GM18520 (cell line): ENCODE data around the gene NMNAT1.
"Not testable (repeated sequence)": the region's sequence is repeated elsewhere in the genome, so short reads cannot be mapped to it uniquely, and the experiment has no call there.

Source experiments
- ATAC-seq: cut with Tn5 transposase; IDR thresholded peaks from one replicate; pipeline ENCODE4 v1.9.1; 2021; ENCODE audit not compliant: unreplicated experiment

Gene NMNAT1

GRCh38 chr1:9942939-9943788 lies at the start of gene NMNAT1, which contains the start of gene LZIC:
NMNAT1 (plus strand) TSS chr1:9943475; CDS start chr1:9972074, 28,599 bp downstream.
LZIC (minus strand) TSS chr1:9943391; CDS start chr1:9936619, 6,772 bp downstream.
- ATAC-seq = peak; percentile 81

- ATAC-seq = no peak
These were observed 49.2 kb upstream of the NMNAT1 start for GRCh38 chr1:9894115-9894514.

GRCh38 chr1:9900142-9901043 lies 42.9 kb upstream of the NMNAT1 start:
- ATAC-seq = no peak

GRCh38 chr1:9901148-9902059 lies 41.9 kb upstream of the NMNAT1 start:
- ATAC-seq = no peak

- ATAC-seq = no peak
These were observed 41.2 kb upstream of the NMNAT1 start for GRCh38 chr1:9902060-9902452.

- ATAC-seq = no peak
These were observed 39.3 kb upstream of the NMNAT1 start for GRCh38 chr1:9903801-9904527.

- ATAC-seq = no peak
These were observed 38.7 kb upstream of the NMNAT1 start for GRCh38 chr1:9904596-9904995.

GRCh38 chr1:9905010-9905409 lies 38.3 kb upstream of the NMNAT1 start:
- ATAC-seq = no peak

- no peak for ATAC-seq
These were observed 36.8 kb upstream of the NMNAT1 start for GRCh38 chr1:9906466-9906865.

GRCh38 chr1:9907441-9907840 lies 35.8 kb upstream of the NMNAT1 start:
- no peak for ATAC-seq

GRCh38 chr1:9908871-9909233 lies 34.4 kb upstream of the NMNAT1 start:
- no peak for ATAC-seq

GRCh38 chr1:9909234-9910046 lies 33.8 kb upstream of the NMNAT1 start:
- no peak for ATAC-seq

GRCh38 chr1:9910076-9910422 lies 33.2 kb upstream of the NMNAT1 start, which contains the start of gene CTNNBIP1:
CTNNBIP1 (minus strand) TSS chr1:9910269; CDS start chr1:9872064, 38,205 bp downstream.
- ATAC-seq = peak; percentile 77

GRCh38 chr1:9910423-9911178 lies 32.7 kb upstream of the NMNAT1 start:
- peak; percentile 90 for ATAC-seq

- no peak for ATAC-seq
These were observed 30.9 kb upstream of the NMNAT1 start for GRCh38 chr1:9912264-9912936.

GRCh38 chr1:9914610-9914937 lies 28.7 kb upstream of the NMNAT1 start:
- no peak for ATAC-seq

GRCh38 chr1:9916452-9916851 lies 26.8 kb upstream of the NMNAT1 start:
- no peak for ATAC-seq

- ATAC-seq = not testable (repeated sequence)
These were observed 25.8 kb upstream of the NMNAT1 start for GRCh38 chr1:9917495-9917894.
